ENCODE results near the gene USF1. TPM values are rescaled to one million over a fixed set of nuclear protein-coding genes. Genes with fewer than 3 reads are reported as not detected.

USF1 gene
- total RNA-seq, 1 donor from 2014 or later = 74.4 TPM

GRCh38 chr1:161091796-161092507, 46.2 kb upstream of the USF1 start:
- Histone ChIP-seq H3K4me1 (no peaks in the 10 kb centered on the region), H3K4me3 (no peak overlapping the region), H3F3A (ENCODE audit: low read depth) (no peaks in the 10 kb centered on the region), H3K9me3 (ENCODE audit: low read depth) (no peaks in the 10 kb centered on the region), H3K79me2 (ENCODE audit: low read depth) (no peaks in the 10 kb centered on the region), H3K27me3 (no peaks in the 10 kb centered on the region), H3K27ac (no peak overlapping the region), H2AFZ (replicated peaks) (no peak overlapping the region), H3K4me2 (no peak overlapping the region), H4K20me1 (ENCODE audit: low read depth) (no peaks in the 10 kb centered on the region), H3K36me3 (no peaks in the 10 kb centered on the region), H3K9ac (no peak overlapping the region)
- H3K27ac Mint-ChIP-seq = peak overlapping the region; percentile 23
- peaks cover 5% of the 10 kb centered on the region for H3K27me3 Mint-ChIP-seq (ENCODE audit: insufficient read depth, low read depth)
- DNase-seq (ENCODE audit: low spot score) = no peak
- no peak overlapping the region for H3K4me3 Mint-ChIP-seq
- no peaks in the 10 kb centered on the region for H3K36me3 Mint-ChIP-seq
- TF ChIP-seq CTCF (IDR thresholded peaks at IDR 0.05) (no peak), EZH2 (IDR thresholded peaks at IDR 0.05) (no peak), EZH2phosphoT487 (IDR thresholded peaks at IDR 0.05) (no peak)
- H3K4me1 Mint-ChIP-seq = no peaks in the 10 kb centered on the region
- no peaks in the 10 kb centered on the region for H3K9me3 Mint-ChIP-seq

- Mint-ChIP-seq H3K4me1 (peaks cover 1% of the 10 kb centered on the region), H3K27me3 (ENCODE audit: insufficient read depth, low read depth) (peaks cover 5% of the 10 kb centered on the region), H3K36me3 (no peaks in the 10 kb centered on the region), H3K27ac (no peak overlapping the region), H3K9me3 (no peaks in the 10 kb centered on the region), H3K4me3 (no peak overlapping the region)
- Histone ChIP-seq H3K27me3 (no peaks in the 10 kb centered on the region), H3K4me3 (no peak overlapping the region), H3K9ac (no peak overlapping the region), H3F3A (ENCODE audit: low read depth) (no peaks in the 10 kb centered on the region), H4K20me1 (ENCODE audit: low read depth) (no peaks in the 10 kb centered on the region), H3K4me1 (peaks cover 5% of the 10 kb centered on the region), H3K9me3 (ENCODE audit: low read depth) (no peaks in the 10 kb centered on the region), H2AFZ (replicated peaks) (no peak overlapping the region), H3K4me2 (no peak overlapping the region), H3K27ac (no peak overlapping the region), H3K79me2 (ENCODE audit: low read depth) (no peaks in the 10 kb centered on the region), H3K36me3 (no peaks in the 10 kb centered on the region)
- TF ChIP-seq EZH2phosphoT487 (IDR thresholded peaks at IDR 0.05) = no peak
- TF ChIP-seq EZH2 (IDR thresholded peaks at IDR 0.05) = no peak
- TF ChIP-seq CTCF (IDR thresholded peaks at IDR 0.05) = no peak
- no peak for DNase-seq (ENCODE audit: low spot score)
Measured at GRCh38 chr1:161091093-161091492, 45.3 kb upstream of the USF1 start.

DNA sequence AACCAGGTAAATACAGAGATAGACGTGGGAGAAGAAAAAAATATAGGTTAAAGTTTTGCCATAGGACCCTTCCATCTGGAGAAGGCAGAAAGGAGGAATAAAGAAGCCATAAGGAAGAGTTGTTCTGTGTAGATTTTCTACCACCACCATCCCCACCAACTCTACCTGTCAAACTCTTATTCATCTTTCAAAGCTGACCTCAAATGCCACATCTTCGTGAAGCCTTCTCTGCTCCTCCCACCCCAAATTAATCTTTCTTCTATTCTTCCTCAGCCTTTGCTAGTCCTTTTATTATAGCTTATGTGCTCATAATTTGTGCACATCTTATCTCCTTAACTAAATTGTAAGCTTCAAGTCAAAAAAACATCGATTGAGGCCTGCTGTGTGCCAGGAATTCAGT, 44.8 kb upstream of the USF1 start:
- Mint-ChIP-seq H3K4me3 (no peak overlapping the region), H3K9me3 (no peaks in the 10 kb centered on the region), H3K36me3 (no peaks in the 10 kb centered on the region), H3K4me1 (peaks cover 4% of the 10 kb centered on the region), H3K27me3 (ENCODE audit: insufficient read depth, low read depth) (peaks cover 3% of the 10 kb centered on the region), H3K27ac (no peak overlapping the region)
- H3K4me3 ChIP-seq = no peak overlapping the region
- no peaks in the 10 kb centered on the region for H3K36me3 ChIP-seq
- no peaks in the 10 kb centered on the region for H3F3A ChIP-seq (ENCODE audit: low read depth)
- H3K4me2 ChIP-seq = no peak overlapping the region
- no peak overlapping the region for H3K9ac ChIP-seq
- no peaks in the 10 kb centered on the region for H3K9me3 ChIP-seq (ENCODE audit: low read depth)
- TF ChIP-seq CTCF (IDR thresholded peaks at IDR 0.05) = no peak
- no peak for TF ChIP-seq EZH2 (IDR thresholded peaks at IDR 0.05)
- no peak for TF ChIP-seq EZH2phosphoT487 (IDR thresholded peaks at IDR 0.05)
- no peak overlapping the region for H3K27ac ChIP-seq
- no peak for DNase-seq (ENCODE audit: low spot score)
- H3K27me3 ChIP-seq = no peaks in the 10 kb centered on the region
- H4K20me1 ChIP-seq (ENCODE audit: low read depth) = no peaks in the 10 kb centered on the region
- H3K79me2 ChIP-seq (ENCODE audit: low read depth) = no peaks in the 10 kb centered on the region
- no peak overlapping the region for H2AFZ ChIP-seq (replicated peaks)
- H3K4me1 ChIP-seq = peaks cover 7% of the 10 kb centered on the region

All from neural progenitor cell (in vitro differentiated cells).